Measurements from ENCODE around the gene POC1A. TPM values are rescaled to one million over a fixed set of nuclear protein-coding genes. Genes with fewer than 3 reads are reported as not detected.
A peak's percentile ranks its signal among the peaks of the same experiment; 100 is the strongest.
"Not testable (repeated sequence)": the region's sequence is repeated elsewhere in the genome, so short reads cannot be mapped to it uniquely, and the experiment has no call there.

POC1A gene
- total RNA-seq, 2 donors from 2014 or later, result 14.9 to 35.3 TPM

DNA sequence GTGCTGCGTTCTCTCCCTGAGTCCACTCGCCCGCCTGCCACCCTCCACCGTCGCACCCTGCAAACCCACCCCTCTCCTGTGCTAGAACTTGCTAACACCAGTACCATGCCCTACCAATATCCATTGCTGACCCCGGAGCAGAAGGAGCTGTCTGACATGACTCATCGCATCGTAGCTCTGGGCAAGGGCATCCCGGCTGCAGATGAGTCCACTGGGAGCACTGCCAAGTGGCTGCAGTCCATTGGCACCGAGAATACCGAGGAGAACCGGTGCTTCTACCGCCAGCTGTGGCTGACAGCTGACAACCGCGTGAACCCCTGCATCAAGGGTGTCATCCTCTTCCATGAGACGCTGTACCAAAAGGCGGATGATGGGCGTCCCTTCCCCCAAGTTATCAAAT, 38.8 kb upstream of the POC1A start:
- ATAC-seq (no peak), DNase-seq (ENCODE audit: low spot score) (no peak)
- peak overlapping the region; percentile 44 to 71 for H3K27ac Mint-ChIP-seq
- H3K9me3 Mint-ChIP-seq, result no peaks in the 10 kb centered on the region
- peaks cover 16 to 18% of the 10 kb centered on the region in 2 donors for H3K4me1 Mint-ChIP-seq (ENCODE audit: low read depth in 2 of 2)
- no peaks in the 10 kb centered on the region for H3K27me3 Mint-ChIP-seq
- no peak overlapping the region for H3K4me3 Mint-ChIP-seq
- no peaks in the 10 kb centered on the region for H3K36me3 Mint-ChIP-seq

- no peaks in the 10 kb centered on the region for H3K9me3 Mint-ChIP-seq
- peaks cover 9% of the 10 kb centered on the region in 2 donors for H3K4me1 Mint-ChIP-seq (ENCODE audit: low read depth in 2 of 2)
- DNase-seq (ENCODE audit: low spot score), result no peak
- H3K36me3 Mint-ChIP-seq, result no peaks in the 10 kb centered on the region
- H3K27ac Mint-ChIP-seq, result no peak overlapping the region
- no peaks in the 10 kb centered on the region for H3K27me3 Mint-ChIP-seq
- no peak for ATAC-seq
- H3K4me3 Mint-ChIP-seq, result no peak overlapping the region
Observed at GRCh38 chr3:52191663-52192062, 37.4 kb upstream of the POC1A start.

GRCh38 chr3:52190294-52191074, 36.3 kb upstream of the POC1A start:
- H3K9me3 Mint-ChIP-seq, result no peaks in the 10 kb centered on the region
- no peak overlapping the region for H3K4me3 Mint-ChIP-seq
- DNase-seq (ENCODE audit: low spot score) (no peak), ATAC-seq (no peak)
- H3K4me1 Mint-ChIP-seq (ENCODE audit: low read depth in 2 of 2), result no peaks in the 10 kb centered on the region
- no peaks in the 10 kb centered on the region for H3K27me3 Mint-ChIP-seq
- peak overlapping the region in 1 of 2 donors; percentile 8 for H3K27ac Mint-ChIP-seq
- no peaks in the 10 kb centered on the region for H3K36me3 Mint-ChIP-seq

- DNase-seq (ENCODE audit: low spot score) (no peak), ATAC-seq (no peak)
- Mint-ChIP-seq H3K9me3 (no peaks in the 10 kb centered on the region), H3K36me3 (no peaks in the 10 kb centered on the region), H3K4me1 (ENCODE audit: low read depth in 2 of 2) (peaks cover 2% of the 10 kb centered on the region in 2 donors), H3K27me3 (no peaks in the 10 kb centered on the region), H3K4me3 (no peak overlapping the region), H3K27ac (no peak overlapping the region)
Observed at GRCh38 chr3:52188556-52188955, 34.3 kb upstream of the POC1A start.

DNA sequence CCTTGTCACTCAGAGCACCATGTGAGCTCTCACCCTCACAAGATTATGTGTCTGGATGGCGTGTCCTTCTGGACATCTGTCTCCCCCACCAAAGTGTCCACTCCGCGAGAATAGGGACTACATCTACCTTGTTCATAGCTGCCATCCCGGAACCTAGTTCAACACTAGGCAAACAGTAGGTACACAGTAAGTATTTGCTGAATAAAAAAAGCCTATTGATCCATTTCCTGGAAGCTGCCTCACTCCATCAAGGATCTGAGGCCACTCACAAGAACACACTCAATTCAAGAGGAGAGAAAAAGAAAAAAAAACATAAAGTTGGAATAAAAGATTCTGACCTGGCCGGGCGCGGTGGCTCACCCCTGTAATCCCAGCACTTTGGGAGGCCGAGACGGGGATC, 32.5 kb upstream of the POC1A start:
- Mint-ChIP-seq H3K4me3 (no peak overlapping the region), H3K27me3 (no peaks in the 10 kb centered on the region), H3K9me3 (no peaks in the 10 kb centered on the region), H3K27ac (peak overlapping the region; percentile 2 to 4), H3K36me3 (no peaks in the 10 kb centered on the region), H3K4me1 (ENCODE audit: low read depth in 2 of 2) (peaks cover 16 to 17% of the 10 kb centered on the region in 2 donors)
- no peak for DNase-seq (ENCODE audit: low spot score)
- no peak for ATAC-seq

- ATAC-seq (no peak), DNase-seq (ENCODE audit: low spot score) (no peak)
- Mint-ChIP-seq H3K4me3 (no peak overlapping the region), H3K27ac (peak overlapping the region in 1 of 2 donors; percentile 63), H3K36me3 (no peaks in the 10 kb centered on the region), H3K9me3 (no peaks in the 10 kb centered on the region), H3K4me1 (ENCODE audit: low read depth in 2 of 2) (peaks cover 19 to 20% of the 10 kb centered on the region in 2 donors), H3K27me3 (no peaks in the 10 kb centered on the region)
Observed at GRCh38 chr3:52185837-52186236, 31.6 kb upstream of the POC1A start.

DNA sequence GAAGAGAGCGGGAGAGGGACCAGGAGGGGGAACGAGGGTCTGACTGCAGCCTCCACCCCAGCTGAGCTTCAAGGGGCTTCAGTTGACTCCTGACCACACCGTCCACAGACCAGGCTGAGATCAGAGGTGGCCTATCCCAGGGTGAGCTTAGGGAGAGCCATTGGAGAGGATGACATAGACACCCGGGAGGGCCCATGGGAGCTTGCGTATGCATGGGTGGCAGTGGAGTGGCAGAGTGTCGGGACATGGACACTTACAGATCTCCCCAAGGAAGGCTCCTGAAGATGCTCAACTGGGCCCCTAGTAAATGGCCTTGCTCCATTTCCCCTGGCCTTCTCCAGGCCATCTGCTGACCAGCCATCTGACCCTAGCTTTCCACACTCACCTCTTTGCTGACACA, 31.1 kb upstream of the POC1A start:
- Mint-ChIP-seq H3K9me3 (no peaks in the 10 kb centered on the region), H3K4me1 (ENCODE audit: low read depth in 2 of 2) (peaks cover 19 to 20% of the 10 kb centered on the region in 2 donors), H3K4me3 (no peak overlapping the region), H3K36me3 (no peaks in the 10 kb centered on the region), H3K27me3 (no peaks in the 10 kb centered on the region), H3K27ac (peak overlapping the region in 1 of 2 donors; percentile 63)
- DNase-seq (ENCODE audit: low spot score) (no peak), ATAC-seq (no peak)

DNA sequence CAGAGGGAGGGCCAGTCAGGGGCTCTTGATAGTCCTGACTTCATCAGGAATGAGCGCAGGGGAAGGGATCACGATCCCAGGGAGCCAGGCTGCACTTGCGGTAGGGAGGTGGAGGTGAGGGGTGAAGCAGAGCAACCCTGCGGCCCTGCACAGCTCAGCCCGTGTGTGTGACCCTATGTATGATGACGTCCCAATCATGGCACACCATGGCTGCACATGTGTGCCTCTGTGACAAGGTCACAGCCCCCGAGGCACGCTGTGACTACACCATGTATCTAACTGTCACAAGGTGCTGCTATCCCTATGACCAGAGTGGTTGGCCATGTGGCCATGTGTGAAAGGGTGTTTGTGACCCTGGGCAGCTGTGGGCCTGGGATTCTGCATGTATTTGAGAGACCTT, 30.5 kb upstream of the POC1A start:
- DNase-seq (ENCODE audit: low spot score) (no peak), ATAC-seq (no peak)
- no peaks in the 10 kb centered on the region for H3K27me3 Mint-ChIP-seq
- no peaks in the 10 kb centered on the region for H3K9me3 Mint-ChIP-seq
- H3K27ac Mint-ChIP-seq, result peak overlapping the region in 1 of 2 donors; percentile 63
- no peaks in the 10 kb centered on the region for H3K36me3 Mint-ChIP-seq
- no peak overlapping the region for H3K4me3 Mint-ChIP-seq
- peaks cover 19 to 20% of the 10 kb centered on the region in 2 donors for H3K4me1 Mint-ChIP-seq (ENCODE audit: low read depth in 2 of 2)

DNA sequence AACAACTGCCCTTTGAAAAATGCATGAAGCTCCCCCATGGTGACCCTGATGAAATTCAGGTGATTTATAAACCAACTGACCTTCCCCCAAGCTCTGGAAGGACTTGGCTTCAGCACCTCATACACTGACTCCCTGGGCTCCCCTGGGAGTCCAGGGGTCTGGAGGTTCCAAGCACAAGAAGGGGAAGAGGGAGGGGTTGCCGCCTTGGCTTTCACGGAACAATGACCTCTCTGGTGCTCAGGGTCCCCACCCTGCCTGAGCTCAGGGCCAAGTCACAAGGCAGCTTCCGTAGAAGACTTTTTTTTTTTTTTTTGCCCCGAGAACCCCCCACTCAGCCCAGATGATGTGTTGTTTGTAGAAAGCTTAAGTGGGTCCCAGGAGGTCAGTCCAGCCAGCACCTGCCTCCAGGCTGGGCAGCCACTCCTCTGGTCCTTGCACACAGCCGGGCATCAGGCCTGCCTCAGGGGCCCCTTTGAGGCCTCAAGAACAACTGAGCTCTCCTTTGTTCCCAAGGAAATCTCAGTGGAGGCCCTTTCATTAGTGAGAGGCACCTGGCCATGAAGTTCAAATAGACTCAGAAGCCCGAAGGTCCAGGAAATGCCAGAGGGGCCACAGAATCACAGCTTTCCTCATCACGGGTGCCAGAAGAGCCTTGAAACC, 29.7 kb upstream of the POC1A start:
- H3K4me3 Mint-ChIP-seq, result no peak overlapping the region
- H3K9me3 Mint-ChIP-seq, result no peaks in the 10 kb centered on the region
- no peak overlapping the region for H3K27ac Mint-ChIP-seq
- no peaks in the 10 kb centered on the region for H3K36me3 Mint-ChIP-seq
- no peaks in the 10 kb centered on the region for H3K27me3 Mint-ChIP-seq
- no peak for DNase-seq (ENCODE audit: low spot score)
- no peak for ATAC-seq
- peaks cover 19 to 20% of the 10 kb centered on the region in 2 donors for H3K4me1 Mint-ChIP-seq (ENCODE audit: low read depth in 2 of 2)

GRCh38 chr3:52182691-52183090, 28.5 kb upstream of the POC1A start:
- Mint-ChIP-seq H3K36me3 (no peaks in the 10 kb centered on the region), H3K27me3 (no peaks in the 10 kb centered on the region), H3K4me3 (no peak overlapping the region), H3K4me1 (ENCODE audit: low read depth in 2 of 2) (peaks cover 19 to 20% of the 10 kb centered on the region in 2 donors), H3K27ac (peak overlapping the region; percentile 20 to 77), H3K9me3 (no peaks in the 10 kb centered on the region)
- no peak for DNase-seq (ENCODE audit: low spot score)
- no peak for ATAC-seq

GRCh38 chr3:52182196-52182595, 28.0 kb upstream of the POC1A start:
- Mint-ChIP-seq H3K36me3 (no peaks in the 10 kb centered on the region), H3K4me1 (ENCODE audit: low read depth in 2 of 2) (peaks cover 19 to 20% of the 10 kb centered on the region in 2 donors), H3K4me3 (no peak overlapping the region), H3K27ac (peak overlapping the region; percentile 20 to 77), H3K9me3 (no peaks in the 10 kb centered on the region), H3K27me3 (no peaks in the 10 kb centered on the region)
- DNase-seq (ENCODE audit: low spot score) (no peak), ATAC-seq (peak; percentile 65 to 80)

- Mint-ChIP-seq H3K27ac (peak overlapping the region in 1 of 2 donors; percentile 20), H3K4me3 (no peak overlapping the region), H3K9me3 (no peaks in the 10 kb centered on the region), H3K4me1 (ENCODE audit: low read depth in 2 of 2) (peaks cover 19 to 20% of the 10 kb centered on the region in 2 donors), H3K36me3 (no peaks in the 10 kb centered on the region), H3K27me3 (no peaks in the 10 kb centered on the region)
- ATAC-seq (no peak), DNase-seq (ENCODE audit: low spot score) (no peak)
Observed at GRCh38 chr3:52181543-52181942, 27.3 kb upstream of the POC1A start.

GRCh38 chr3:52178537-52178936, 24.3 kb upstream of the POC1A start:
- Mint-ChIP-seq H3K9me3 (no peaks in the 10 kb centered on the region), H3K27ac (no peak overlapping the region), H3K4me3 (no peak overlapping the region), H3K27me3 (no peaks in the 10 kb centered on the region), H3K36me3 (no peaks in the 10 kb centered on the region), H3K4me1 (ENCODE audit: low read depth in 2 of 2) (peaks cover 17 to 18% of the 10 kb centered on the region in 2 donors)
- DNase-seq (ENCODE audit: low spot score), result no peak
- ATAC-seq, result peak in 1 of 2 donors; percentile 3

DNA sequence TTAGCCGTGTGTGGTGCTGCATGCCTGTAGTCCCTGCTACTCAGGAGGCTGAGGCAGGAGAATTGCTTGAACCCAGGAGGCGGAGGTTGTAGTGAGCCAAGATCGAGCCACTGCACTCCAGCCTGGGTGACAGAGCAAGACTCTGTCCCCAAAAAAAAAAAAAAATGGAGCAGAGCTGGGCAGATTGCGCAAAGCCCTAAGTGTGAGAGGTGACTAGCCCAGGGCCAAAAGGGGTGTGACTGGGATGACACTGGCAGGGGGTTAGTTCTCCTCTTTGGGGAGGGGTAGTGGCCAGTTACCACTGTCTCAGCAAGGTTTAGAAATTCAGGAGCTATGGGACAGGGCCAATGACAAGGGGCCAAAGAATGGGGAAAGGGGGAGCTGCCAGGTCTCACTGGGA, 23.9 kb upstream of the POC1A start:
- peaks cover 14 to 16% of the 10 kb centered on the region in 2 donors for H3K4me1 Mint-ChIP-seq (ENCODE audit: low read depth in 2 of 2)
- not testable (repeated sequence) for H3K4me3 Mint-ChIP-seq; DNase-seq (ENCODE audit: low spot score); ATAC-seq; H3K36me3 Mint-ChIP-seq; H3K27ac Mint-ChIP-seq; H3K27me3 Mint-ChIP-seq; H3K9me3 Mint-ChIP-seq
